ENCODE results near the gene SPSB1. TPM values are rescaled to one million over a fixed set of nuclear protein-coding genes. Genes with fewer than 3 reads are reported as not detected.

SPSB1 gene
- total and polyA plus RNA-seq, 12 donors, result 1.4 to 14.0 (median 9.9) TPM

GRCh38 chr1:9343269-9343668, 50.6 kb downstream of the SPSB1 start:
- DNase-seq, result no peak
- Histone ChIP-seq H3K4me3 (no peak overlapping the region), H3K4me1 (replicated peaks in 1 of 2) (peaks cover 0 to 23% of the 10 kb centered on the region in 2 donors), H3K9me3 (replicated peaks in 1 of 3) (no peaks in the 10 kb centered on the region), H3K27me3 (no peaks in the 10 kb centered on the region), H3K27ac (no peak overlapping the region), H3K36me3 (replicated peaks in 1 of 2) (no peaks in the 10 kb centered on the region)
- intact Hi-C loops (cut with DNase I), result no loop called here
- WGBS, 4 donors, result 96 to 99% (median 98%) methylated on average over 6 of the region's 6 CpGs
- TF ChIP-seq POLR2A (IDR thresholded peaks at IDR 0.05) (no peak), CTCF (IDR thresholded peaks at IDR 0.05) (no peak)

GRCh38 chr1:9344426-9345200, 51.9 kb downstream of the SPSB1 start:
- no peak overlapping the region for H3K4me3 ChIP-seq
- TF ChIP-seq POLR2A (IDR thresholded peaks at IDR 0.05) (no peak), CTCF (IDR thresholded peaks at IDR 0.05) (no peak)
- no peaks in the 10 kb centered on the region for H3K9me3 ChIP-seq (replicated peaks in 1 of 3)
- no peak overlapping the region for H3K27ac ChIP-seq
- intact Hi-C loops (cut with DNase I), result no loop called here
- H3K27me3 ChIP-seq, result no peaks in the 10 kb centered on the region
- H3K4me1 ChIP-seq (replicated peaks in 1 of 2), result peaks cover 0 to 12% of the 10 kb centered on the region in 2 donors
- DNase-seq, result no peak
- H3K36me3 ChIP-seq (replicated peaks in 1 of 2), result no peaks in the 10 kb centered on the region
- WGBS, 4 donors, result 82 to 90% (median 86%) methylated on average over 6 to 13 of the region's 13 CpGs

- Histone ChIP-seq H3K27ac (no peak overlapping the region), H3K27me3 (no peaks in the 10 kb centered on the region), H3K9me3 (replicated peaks in 1 of 3) (no peaks in the 10 kb centered on the region), H3K4me1 (replicated peaks in 1 of 2) (peaks cover 0 to 3% of the 10 kb centered on the region in 2 donors), H3K36me3 (replicated peaks in 1 of 2) (no peaks in the 10 kb centered on the region), H3K4me3 (no peak overlapping the region)
- WGBS, 4 donors, result 90 to 93% (median 92%) methylated on average over 5 to 6 of the region's 6 CpGs
- no peak for DNase-seq
- intact Hi-C loops (cut with DNase I), result no loop called here
- TF ChIP-seq POLR2A (IDR thresholded peaks at IDR 0.05) (no peak), CTCF (IDR thresholded peaks at IDR 0.05) (no peak)
These were observed 52.8 kb downstream of the SPSB1 start for GRCh38 chr1:9345471-9345870.

- intact Hi-C loops (cut with DNase I), result no loop called here
- no peak overlapping the region for H3K27ac ChIP-seq
- no peak for DNase-seq
- TF ChIP-seq CTCF (IDR thresholded peaks at IDR 0.05), result no peak
- TF ChIP-seq POLR2A (IDR thresholded peaks at IDR 0.05), result no peak
- no peaks in the 10 kb centered on the region for H3K27me3 ChIP-seq
- no peak overlapping the region for H3K4me3 ChIP-seq
- no peaks in the 10 kb centered on the region for H3K36me3 ChIP-seq (replicated peaks in 1 of 2)
- H3K4me1 ChIP-seq (replicated peaks in 1 of 2), result no peaks in the 10 kb centered on the region
- 72 to 89% (median 83%) methylated on average over 8 to 9 of the region's 9 CpGs for WGBS, 4 donors
- H3K9me3 ChIP-seq (replicated peaks in 1 of 3), result no peaks in the 10 kb centered on the region
These were observed 53.2 kb downstream of the SPSB1 start for GRCh38 chr1:9345922-9346321.
